Prostate gland (tissue), 2 donors: Measurements from ENCODE around the gene PACS1.

Experiments
- POLR2A ChIP-seq: fragments of 450-650 bp; IDR thresholded peaks from one replicate; pipeline ENCODE4 v1.6.1; 2016; ENCODE audit warnings: antibody characterized with exemption, mild to moderate bottlenecking
- POLR2AphosphoS5 ChIP-seq: sonication (generic); formaldehyde crosslinking; IDR thresholded peaks from one replicate; pipeline ENCODE4 v1.6.1; 2017; ENCODE audit warnings: antibody characterized with exemption
- TF ChIP-seq, protein P1 (sequence below), 4 experiments: fragments of 200-600 bp in 2 of 4; fragments of 450-650 bp in 2 of 4; sonication (generic) in 2 of 4; IDR thresholded peaks; 1 replicate in 3 of 4; 2 replicates in 1 of 4; pipeline ENCODE4 v1.5.1; 2016 to 2019; ENCODE audit warnings: antibody characterized with exemption in 4 of 4, mild to moderate bottlenecking in 2 of 4, moderate library complexity in 2 of 4

DNA sequence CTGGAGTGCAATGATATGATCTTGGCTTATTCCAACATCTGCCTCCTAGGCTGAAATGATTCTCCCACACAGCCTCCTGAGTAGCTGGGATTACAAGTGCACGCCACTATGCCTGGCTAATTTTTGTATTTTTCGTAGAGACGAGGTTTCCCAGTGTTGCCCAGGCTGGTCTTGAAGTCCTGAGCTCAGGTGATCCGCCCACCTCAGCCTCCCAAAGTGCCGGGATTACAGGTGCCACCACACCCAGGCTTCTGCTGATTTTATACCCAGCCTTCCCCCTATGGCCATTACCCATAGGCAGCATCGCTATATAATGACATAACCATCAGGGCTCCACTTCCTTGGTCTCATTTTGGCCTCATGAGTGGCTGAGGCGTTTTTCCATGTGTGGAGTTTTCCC is 137.7 kb downstream of the PACS1 start:
- TF ChIP-seq, protein P1, sequence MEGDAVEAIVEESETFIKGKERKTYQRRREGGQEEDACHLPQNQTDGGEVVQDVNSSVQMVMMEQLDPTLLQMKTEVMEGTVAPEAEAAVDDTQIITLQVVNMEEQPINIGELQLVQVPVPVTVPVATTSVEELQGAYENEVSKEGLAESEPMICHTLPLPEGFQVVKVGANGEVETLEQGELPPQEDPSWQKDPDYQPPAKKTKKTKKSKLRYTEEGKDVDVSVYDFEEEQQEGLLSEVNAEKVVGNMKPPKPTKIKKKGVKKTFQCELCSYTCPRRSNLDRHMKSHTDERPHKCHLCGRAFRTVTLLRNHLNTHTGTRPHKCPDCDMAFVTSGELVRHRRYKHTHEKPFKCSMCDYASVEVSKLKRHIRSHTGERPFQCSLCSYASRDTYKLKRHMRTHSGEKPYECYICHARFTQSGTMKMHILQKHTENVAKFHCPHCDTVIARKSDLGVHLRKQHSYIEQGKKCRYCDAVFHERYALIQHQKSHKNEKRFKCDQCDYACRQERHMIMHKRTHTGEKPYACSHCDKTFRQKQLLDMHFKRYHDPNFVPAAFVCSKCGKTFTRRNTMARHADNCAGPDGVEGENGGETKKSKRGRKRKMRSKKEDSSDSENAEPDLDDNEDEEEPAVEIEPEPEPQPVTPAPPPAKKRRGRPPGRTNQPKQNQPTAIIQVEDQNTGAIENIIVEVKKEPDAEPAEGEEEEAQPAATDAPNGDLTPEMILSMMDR (IDR thresholded peaks at IDR 0.05), result no peak
- TF ChIP-seq POLR2AphosphoS5 (no peak), POLR2A (no peak)
